HK-2 (cell line): ENCODE results near the gene ZC3H18.
A peak's percentile ranks its signal among the peaks of the same experiment; 100 is the strongest.

Source experiments
- DNase-seq: peaks from one replicate; pipeline ENCODE4 v3.0.0-alpha.2; 2018; ENCODE audit not compliant: unreplicated experiment

ZC3H18 gene

DNA sequence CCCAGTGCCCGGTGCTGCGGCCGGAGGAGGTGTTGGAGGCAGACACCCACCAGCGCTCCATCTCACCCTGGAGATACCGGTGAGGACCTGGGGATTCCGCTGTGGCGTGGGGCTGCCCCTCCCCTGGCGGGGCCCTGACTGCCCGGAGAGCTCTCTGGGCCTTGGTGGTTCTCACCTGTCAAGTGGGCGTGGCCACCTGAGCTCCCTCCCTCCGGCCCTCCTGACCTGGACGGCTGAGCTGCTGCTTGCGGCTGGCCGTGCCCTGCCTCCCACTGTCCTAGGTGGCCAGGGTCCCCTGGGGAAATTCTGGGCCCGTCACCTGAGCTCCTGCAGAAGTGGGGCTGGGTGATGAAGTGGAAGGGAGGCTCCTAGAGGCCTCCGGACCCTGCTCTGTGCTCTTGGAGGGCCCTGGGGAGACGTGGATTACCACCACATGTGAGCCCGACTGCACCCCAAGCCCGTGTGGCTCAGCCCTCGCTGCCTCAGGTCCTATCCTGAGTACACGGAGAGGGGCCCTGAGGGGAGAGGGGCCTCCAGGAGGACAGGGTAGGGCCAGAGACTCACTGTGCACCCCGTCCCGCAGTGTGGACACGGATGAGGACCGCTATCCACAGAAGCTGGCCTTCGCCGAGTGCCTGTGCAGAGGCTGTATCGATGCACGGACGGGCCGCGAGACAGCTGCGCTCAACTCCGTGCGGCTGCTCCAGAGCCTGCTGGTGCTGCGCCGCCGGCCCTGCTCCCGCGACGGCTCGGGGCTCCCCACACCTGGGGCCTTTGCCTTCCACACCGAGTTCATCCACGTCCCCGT is 69.2 kb downstream of the ZC3H18 start:
- DNase-seq, result no peak

DNA sequence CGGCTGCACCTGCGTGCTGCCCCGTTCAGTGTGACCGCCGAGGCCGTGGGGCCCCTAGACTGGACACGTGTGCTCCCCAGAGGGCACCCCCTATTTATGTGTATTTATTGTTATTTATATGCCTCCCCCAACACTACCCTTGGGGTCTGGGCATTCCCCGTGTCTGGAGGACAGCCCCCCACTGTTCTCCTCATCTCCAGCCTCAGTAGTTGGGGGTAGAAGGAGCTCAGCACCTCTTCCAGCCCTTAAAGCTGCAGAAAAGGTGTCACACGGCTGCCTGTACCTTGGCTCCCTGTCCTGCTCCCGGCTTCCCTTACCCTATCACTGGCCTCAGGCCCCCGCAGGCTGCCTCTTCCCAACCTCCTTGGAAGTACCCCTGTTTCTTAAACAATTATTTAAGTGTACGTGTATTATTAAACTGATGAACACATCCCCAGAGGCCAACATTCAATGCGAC is 69.9 kb downstream of the ZC3H18 start:
- no peak for DNase-seq

DNA sequence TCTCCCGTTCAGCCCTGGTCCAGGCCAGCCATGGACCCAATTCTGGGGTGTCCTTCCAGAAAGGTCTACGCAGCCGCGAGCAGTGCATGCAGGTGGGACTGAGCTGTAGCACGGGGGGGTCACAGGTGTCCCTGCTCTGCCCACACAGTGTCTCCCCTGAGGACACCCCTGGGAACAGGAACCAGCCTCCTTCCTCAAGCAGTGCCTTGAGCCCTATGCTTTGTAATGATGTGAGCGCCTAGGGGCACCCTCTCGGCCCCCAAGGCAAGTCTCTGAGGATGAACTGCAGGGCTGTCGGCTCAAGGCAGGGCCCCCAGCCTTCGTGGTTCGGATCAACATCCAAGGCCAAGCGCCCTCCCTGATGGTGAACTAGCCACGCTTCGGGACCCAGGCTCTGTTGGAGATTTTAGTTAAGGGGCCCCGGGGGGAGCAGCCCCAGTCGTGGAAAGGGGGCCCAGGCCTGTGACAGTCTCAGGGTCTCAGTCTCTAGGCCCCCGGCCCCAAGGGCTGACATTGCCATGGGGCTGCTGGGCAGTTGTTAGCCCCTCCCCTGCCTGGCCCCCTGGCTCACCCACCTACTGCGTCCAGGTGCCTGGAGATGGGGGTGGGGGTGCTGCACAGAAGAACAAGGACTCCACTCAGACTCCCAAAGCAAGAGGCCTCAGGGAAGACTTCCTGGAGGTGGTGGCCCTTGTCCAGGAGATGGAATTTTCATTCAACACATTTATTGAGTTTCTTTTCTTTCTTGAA is 70.5 kb downstream of the ZC3H18 start:
- DNase-seq, result no peak

DNA sequence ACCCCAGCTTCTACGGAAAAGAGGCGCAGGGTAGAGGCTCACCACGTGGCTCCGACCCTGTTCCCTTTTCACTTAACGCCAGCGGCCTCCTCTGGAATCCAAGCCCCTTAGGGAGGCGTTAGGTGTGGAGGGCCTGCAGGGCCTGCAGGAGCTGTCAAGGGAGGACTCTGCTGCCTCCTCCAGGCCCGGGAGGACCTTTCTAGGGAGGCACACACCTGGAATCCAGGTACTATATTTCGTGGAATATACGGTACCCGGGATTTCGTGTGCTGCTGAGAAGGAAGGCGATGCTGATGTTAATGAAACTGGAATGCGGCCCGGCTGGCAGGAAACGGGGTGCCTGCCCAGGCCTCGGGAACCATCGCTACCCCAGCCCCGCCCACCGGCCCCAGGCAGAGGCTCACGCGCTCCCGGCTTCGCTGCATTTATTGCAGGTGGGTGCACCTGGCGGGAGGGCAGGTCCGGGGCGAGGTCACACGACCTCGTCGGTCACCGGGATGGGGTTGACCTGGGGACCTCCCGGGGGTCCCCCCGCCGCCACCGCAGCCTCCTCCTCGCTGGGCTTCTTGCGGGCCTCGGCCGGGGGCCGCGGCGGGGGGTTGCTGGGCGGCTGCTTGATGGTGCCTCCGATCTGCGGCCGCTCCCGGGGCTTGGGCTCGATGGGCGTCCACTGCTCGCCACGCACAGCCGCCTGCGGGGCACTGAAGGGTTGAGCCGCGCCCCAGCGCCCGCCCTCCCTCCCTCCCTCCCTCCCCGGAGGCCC is 72.9 kb downstream of the ZC3H18 start:
- DNase-seq, result no peak

DNA sequence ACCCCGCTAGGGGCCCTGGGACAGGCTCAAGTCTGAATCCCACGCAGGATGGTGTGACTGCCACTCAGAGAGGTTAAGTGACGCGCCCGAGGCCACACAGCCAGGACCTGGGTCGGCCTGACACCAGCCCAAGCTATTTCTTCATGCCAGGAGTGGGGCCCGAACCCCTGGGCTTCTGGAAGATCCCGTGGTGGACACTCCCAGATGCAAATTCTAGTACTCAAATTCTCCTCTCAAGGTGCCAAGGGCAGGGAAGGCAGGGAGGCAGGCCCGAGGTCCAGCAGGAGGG is 73.4 kb downstream of the ZC3H18 start:
- no peak for DNase-seq

DNA sequence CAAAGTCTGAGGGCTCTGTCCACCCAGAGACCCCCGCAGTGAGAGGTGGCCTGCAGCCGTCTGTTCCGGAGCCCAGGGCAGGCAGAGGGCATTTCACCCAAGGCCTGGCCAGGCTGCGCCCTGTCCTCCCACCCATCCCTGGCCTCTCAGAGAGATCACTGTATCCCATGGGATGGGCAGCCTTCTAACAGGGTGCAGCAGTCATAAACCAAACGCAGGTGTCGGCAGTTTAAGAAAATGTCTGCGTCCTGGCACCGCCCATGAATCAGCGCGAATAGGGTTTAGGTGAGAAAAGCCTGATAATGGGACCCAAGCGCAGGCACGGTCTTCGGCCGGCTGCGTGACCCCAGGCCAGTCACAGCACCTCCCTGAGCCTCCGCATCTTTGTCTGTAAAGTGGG is 75.3 kb downstream of the ZC3H18 start:
- DNase-seq, result no peak

DNA sequence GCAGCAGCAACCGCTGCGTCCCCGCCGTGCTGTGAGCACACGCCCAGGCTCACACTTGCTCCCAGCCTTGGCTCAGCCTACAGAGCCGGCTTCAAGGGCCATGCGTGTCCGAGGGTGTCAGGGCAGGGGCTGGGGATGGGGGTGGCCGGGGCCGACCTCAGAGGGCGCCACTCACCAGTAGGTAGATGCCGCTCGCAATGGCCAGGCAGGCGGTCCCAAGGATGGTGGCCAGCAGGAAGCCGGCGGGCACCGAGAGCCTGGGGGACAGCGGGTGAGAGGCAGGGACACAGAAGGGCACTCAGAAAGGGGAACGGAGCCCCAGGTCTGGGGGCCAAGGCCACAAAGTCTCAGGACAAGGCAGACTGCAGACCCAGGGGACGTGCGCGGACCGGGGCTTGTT is 75.7 kb downstream of the ZC3H18 start:
- DNase-seq, result no peak

DNA sequence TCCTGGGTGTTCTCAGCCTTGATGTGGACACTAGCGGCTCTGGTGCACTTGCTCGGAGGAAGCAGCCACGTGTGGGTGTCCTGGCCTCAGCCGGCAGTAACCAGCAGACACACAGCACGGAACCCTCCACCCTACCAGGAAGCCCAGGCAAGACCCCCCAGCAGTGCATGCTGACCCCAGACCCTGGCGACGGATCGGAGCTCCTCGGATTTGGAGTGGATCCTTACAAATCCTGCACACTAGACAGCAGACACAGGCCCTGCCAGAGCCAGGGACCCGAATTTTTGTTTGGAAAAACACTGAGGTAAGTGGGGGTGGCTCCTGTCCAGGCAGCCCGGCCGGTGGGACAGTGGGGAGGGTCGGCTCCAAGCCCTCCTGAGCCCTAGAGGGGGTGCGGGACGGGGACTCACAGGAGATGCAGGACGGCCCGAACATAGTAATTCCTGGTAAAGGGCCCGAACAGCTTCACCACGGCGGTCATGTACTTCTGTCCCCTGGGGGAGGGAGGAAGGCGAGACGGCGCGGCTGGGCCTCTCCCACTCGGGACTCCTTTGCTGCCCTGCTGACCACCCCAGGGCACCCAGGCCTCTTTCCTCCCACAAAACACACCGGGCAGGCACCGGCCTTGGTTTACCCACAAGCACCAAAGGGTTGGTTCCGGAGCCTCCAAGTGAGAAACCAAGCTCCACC is 76.3 kb downstream of the ZC3H18 start:
- DNase-seq, result no peak

DNA sequence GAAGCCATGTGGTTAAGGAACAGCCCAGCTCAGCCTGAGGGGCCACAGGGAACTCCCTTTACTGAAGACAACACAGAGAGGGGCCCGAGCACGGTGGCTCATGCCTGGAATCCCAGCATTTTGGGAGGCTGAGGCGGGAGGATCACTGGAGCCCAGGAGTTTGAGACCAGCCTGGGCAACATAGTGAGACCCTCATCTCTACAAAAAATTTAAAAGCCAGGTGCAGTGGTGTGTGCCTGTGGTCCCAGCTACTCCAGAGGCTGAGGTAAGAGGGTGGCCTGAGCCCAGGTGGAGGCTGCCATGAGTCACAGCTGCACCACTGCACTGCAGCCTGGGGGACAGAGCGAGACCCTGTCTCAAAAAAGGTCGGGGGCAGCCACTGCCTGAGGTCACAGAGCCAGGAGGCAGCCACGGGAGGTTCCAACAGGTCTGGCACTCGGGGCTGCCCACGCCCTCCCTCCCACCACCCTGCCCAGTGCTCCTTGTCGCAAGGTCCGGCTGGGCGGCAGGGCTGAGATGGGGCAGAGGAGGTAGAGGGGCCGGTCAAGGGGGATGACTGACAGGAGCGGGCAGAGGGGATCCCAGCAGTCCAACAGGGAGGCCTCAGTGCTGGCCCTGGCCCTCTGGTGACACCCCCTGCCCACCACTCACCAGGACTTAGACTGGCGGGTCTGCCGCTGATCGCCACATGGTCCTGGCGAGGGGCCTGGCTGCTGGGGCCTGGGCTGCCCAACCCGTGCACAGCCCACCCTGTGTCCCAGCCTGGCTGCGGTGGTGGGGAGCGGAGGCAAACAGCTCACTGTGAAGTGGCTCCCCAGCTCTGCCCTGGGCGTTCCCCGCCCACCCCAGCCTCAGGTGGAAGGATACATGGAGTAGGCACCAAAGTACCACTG is 77.2 kb downstream of the ZC3H18 start:
- no peak for DNase-seq

DNA sequence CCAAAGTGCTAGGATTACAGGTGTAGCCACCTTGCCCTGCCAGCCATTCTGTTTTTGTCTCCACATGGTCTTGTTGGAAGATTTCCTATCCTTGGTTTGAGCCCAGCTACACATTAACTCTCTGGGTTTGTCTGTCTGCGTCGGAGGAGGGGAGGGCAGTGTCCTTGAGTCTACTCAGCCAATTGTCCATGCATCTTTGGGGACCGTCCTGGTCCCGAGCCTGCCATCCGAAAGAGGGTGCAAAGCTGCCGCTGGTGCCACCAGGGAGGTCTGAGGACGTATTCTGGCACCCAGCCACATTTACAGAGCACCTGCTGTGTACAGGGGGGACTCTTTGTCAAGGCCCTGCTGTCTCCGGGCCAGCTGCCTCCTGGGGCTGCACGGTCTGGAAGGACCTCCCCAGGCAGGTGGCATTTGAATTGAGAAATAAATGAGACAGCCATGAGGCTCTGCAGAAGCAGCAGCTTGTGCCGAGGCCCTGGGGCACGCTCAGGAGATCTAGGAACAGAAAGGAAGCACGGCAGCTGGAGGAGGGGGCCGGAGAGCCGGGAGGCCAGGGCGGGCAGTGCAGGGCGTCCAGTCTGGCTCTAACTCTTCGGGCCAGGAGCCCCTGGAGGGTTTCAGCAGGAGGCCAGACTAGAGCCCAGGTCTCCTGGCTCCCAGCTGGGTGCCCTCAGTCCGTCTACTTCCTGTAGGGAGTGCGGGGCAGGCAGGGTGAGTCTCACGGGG is 79.2 kb downstream of the ZC3H18 start:
- peak; percentile 27 for DNase-seq

DNA sequence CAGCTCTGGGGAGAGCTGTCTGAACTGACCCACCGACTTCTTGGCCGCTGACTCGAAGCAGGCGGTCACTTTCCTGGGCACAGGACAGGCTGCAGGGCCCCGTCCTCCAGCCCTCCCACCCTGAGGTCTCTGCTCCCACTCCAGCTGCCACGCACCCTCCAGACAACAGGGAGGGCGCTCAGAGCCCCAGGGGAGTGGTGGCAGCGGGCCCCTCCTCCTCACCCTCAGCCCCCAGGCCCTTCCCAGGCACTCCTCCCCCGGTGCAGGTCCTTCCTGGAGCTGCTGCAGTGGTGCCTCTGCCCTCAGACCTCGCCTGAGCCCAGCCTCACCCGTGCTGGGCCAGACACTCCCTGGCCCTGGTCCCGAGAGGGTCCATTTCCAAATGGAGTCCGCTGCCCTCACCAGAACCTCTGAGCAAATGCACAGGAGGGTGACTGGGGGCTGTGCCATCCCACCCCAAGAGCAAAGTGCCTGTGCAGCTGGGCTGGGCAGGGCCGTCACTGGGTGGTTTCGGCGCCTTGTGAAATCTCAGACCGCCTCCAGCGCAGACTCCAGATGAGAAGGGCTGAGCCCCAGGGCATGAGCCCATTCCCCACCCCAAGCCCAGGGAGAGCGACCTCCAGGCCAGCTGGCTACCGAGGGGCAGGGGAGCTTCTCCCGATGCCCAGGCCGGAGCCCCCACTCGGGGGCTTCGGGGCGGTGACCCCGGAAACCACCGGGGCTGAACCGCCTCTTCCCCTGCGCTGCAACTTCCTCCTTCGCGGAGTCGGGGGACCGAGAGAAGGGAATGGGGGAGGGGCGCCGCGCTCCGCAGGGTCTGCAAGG is 79.9 kb downstream of the ZC3H18 start:
- DNase-seq, result peak; percentile 54

DNA sequence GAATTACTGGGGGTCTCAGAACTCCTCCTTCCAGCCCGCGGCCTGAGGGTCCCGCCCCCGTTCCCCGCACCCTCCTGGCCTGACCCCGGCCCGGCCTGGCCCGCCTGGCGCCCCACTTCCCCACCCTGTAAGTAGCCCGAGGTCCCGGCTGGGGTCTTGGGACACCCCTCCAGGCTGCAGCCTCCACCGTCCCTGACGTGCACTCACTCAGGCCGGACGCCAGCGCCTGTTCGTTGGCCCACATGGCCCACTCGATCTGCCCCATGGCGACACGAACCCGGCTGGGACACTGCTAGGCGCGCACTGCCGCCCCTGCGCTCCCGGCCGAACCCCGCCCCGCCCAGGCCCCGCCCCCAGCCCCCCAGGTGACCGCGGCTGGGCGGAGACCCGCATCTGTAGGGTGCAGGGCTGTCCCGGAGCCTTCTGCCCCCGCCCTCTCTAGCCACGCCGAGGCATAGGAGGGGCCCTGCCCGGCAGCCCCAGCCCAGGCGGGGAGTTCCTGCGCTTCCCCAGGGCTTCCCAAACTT is 80.6 kb downstream of the ZC3H18 start, which contains the start of gene CYBA:
CYBA (minus strand) TSS at position 305 of the 527 bp plus-strand sequence; CDS start at position 265, 40 bp downstream.
- DNase-seq, result peak; percentile 89

DNA sequence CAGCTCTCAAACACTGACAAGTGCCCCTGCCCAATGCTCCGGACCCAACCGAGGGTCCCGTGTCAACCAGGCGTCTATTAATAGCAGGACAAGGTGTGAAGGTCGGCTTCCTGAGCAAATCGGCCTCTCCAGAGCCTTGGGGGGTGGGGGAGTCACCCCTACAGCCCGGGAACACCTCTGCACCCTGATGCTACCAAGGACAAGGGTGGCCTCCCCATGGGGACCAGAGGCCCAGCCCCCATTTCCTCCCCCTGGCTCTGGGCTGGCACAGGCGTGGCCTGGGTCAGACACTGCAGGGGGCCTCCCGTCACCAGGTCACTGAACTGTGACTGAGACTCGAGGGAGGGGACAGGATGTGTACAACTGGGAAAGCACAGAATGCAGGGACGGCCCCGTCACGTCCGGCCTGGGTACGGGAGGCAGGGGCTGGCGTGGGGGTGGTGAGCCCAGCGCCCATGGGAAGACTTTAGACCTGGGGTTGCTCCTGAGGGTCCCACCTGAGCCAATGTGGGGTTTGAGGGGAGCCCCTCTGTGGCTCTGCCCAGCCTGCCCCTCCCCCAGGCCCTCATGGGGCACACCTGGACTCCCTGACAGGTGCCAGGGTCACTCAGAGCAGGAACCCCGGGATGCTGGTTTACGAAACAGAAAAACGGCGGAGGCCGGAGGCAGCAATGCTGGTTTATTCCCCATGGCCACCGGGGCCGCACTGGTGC is 81.2 kb downstream of the ZC3H18 start:
- peak; percentile 92 for DNase-seq

DNA sequence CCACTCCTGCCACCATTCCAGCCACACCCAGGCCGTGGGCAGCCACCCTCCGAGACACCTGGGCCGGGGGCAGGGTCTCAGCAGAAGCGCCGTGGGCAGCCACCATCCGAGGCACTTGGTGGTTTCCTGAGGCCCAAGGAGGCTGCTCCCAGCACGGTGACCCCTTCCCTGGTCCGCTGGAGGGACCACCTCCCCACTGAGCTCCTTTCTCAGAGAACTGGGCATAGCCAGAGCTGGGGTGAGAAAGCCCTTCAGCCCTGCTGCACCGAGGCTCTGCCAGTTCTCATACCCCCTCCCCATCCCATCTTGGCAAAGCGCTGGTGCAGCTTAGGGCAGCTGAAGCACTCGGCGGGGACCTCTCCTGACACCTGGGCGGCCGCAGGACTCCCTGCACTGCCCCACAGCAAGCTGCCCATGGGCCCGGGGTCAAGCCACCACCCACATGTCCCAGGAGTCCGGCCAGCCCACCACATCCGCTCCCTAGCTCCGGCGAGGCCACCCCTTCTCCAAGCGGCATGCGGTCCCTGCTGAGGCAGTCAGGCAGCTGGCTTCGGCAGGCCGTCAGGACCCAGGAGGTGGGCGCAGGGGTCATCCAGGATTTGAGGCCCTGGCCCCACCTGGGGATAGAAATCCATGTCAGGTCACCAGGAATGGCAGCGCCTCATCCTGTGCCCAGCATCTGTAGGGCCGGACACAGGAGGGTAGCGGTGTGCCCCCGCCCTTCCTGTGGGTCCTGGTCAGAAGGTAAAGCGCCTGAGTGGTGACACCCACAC is 82.0 kb downstream of the ZC3H18 start:
- DNase-seq, result no peak

DNA sequence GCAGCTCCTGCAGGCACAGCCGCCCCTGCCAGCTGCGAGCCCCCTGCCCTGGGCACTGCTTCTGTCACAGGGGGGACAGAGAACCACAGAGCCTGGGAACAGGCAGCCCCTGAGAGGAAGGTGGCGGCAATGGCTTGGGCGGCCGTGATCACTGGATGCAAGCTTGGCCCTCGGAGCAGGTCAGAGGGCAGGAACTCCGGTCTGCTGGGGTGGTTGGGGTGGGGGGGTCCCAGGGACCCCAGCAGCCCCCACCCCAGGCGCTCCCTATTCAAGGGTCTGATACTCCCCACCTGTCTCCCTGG is 82.5 kb downstream of the ZC3H18 start:
- no peak for DNase-seq

DNA sequence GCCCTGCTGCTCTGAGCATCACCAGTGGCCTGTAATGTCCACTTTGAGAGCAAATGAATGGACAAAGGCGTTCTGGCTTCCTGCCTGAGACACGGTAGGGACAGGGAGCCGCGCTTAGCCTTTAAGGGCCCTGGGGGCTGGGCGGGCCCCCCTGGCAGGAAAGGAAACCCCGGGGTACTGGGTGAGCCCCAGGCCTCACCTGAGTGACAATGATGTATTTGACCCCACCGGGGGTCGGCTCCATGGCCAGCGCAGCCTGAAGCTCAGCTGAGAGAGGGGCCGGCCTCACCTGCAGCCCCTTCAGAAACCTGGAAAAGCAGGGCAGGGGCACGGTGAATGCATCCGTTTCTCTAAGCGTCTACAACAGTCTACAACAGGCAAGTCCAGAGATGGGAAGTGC is 82.9 kb downstream of the ZC3H18 start:
- no peak for DNase-seq

DNA sequence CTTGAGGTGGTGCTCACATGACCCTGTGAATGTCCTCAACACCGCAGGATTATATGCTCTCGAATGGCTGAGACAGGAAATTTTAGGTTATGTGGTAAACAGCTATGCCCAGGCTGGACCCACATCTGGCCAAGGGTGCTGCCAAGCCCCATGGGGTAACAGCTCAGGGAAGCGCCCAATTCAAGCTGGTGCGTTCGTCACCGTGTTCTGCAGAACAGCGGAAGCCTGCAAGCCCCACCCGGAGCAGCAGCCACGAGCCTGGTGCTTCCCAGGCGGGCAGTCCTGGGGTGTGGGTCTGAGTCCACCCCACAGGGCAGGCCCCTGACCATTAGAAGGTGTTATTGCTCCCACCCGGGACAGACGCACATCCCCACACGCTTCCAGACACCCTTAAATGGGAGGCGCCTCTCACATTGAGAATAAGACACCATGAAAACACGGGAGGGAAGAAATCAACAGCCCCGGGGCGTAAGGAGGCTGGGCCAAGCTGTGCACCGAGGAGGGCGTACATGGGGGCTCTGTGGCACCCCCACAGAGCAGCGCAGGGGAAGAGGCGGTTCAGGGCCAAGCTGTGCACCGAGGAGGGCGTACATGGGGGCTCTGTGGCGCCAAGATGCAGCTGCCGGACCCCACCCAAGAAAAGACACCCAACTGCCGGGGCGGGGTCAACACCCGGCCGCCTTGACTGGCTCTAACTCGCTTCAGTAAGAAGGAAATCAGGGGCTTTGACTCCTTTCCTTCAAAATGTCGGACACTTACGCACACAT is 83.6 kb downstream of the ZC3H18 start:
- DNase-seq, result no peak
